HepG2 (cell line): Measurements from ENCODE around the gene TAOK3. TPM values are rescaled to one million over a fixed set of nuclear protein-coding genes. Genes with fewer than 3 reads are reported as not detected.

ENCODE experiments used
- BORCS8-MEF2B ChIP-seq: sonication (generic); formaldehyde crosslinking; IDR thresholded peaks from 2 replicates; pipeline ENCODE4 v1.8.0; 2022; ENCODE audit warnings: mild to moderate bottlenecking, missing genetic modification reagents
- CBX2 ChIP-seq, 2 experiments: fragments of 200-600 bp in 1 of 2; sonication (generic); formaldehyde crosslinking in 1 of 2; IDR thresholded peaks; 2 replicates each; pipeline versions ENCODE4 v1.7.0 to v1.8.1; 2018 to 2022; ENCODE audit warnings: low read depth in 2 of 2, low read length in 1 of 2, mild to moderate bottlenecking in 1 of 2, missing genetic modification reagents in 1 of 2
- CEBPZ ChIP-seq: IDR thresholded peaks from 2 replicates; pipeline ENCODE4 v1.6.1; 2012; ENCODE audit warnings: low read length, improper control_type of control experiment
- DBP ChIP-seq: sonication (generic); formaldehyde crosslinking; IDR thresholded peaks from 2 replicates; pipeline ENCODE4 v1.4.0; 2020; ENCODE audit warnings: missing genetic modification reagents; ENCODE audit errors: not compliant biosample characterization
- ERF ChIP-seq: IDR thresholded peaks from 2 replicates; pipeline ENCODE4 v1.6.1; 2018; ENCODE audit warnings: missing biosample characterization, missing genetic modification reagents
- FUBP1 ChIP-seq: sonication (generic); formaldehyde crosslinking; IDR thresholded peaks from 2 replicates; pipeline ENCODE4 v1.5.1; 2020; ENCODE audit warnings: missing genetic modification reagents, mild to moderate bottlenecking, borderline replicate concordance
- HBP1 ChIP-seq: IDR thresholded peaks from 2 replicates; pipeline ENCODE4 v1.6.1; 2016; ENCODE audit warnings: low read depth, control low read depth
- HOXD1 ChIP-seq: sonication (generic); formaldehyde crosslinking; IDR thresholded peaks from 2 replicates; pipeline ENCODE4 v1.5.0; 2020; ENCODE audit warnings: missing genetic modification reagents
- KDM5B ChIP-seq: sonication (generic); formaldehyde crosslinking; IDR thresholded peaks from 2 replicates; pipeline ENCODE4 v1.4.0; 2020; ENCODE audit warnings: missing genetic modification reagents, mild to moderate bottlenecking, borderline replicate concordance
- MAX ChIP-seq: IDR thresholded peaks from 2 replicates; pipeline ENCODE4 v1.6.1; 2012; ENCODE audit warnings: inconsistent platforms
- MLX ChIP-seq: IDR thresholded peaks from 2 replicates; pipeline ENCODE4 v1.6.1; 2016
- PCBP2 ChIP-seq: fragments of 200-400 bp; formaldehyde crosslinking; optimal IDR thresholded peaks from 2 replicates; pipeline ENCODE3; 2018; ENCODE audit warnings: low read length, low read depth; ENCODE audit not compliant: poor library complexity, severe bottlenecking
- POGZ ChIP-seq: sonication (generic); formaldehyde crosslinking; IDR thresholded peaks from 2 replicates; pipeline ENCODE4 v1.4.0; 2020; ENCODE audit warnings: mild to moderate bottlenecking, missing genetic modification reagents
- RBM39 ChIP-seq: fragments of 200-400 bp; formaldehyde crosslinking; IDR thresholded peaks from one replicate; pipeline ENCODE4 v1.6.1; 2018; ENCODE audit warnings: antibody characterized with exemption, mild to moderate bottlenecking, low read depth, low read length; ENCODE audit not compliant: poor library complexity, severe bottlenecking
- SETDB1 ChIP-seq: sonication (generic); formaldehyde crosslinking; IDR thresholded peaks from 2 replicates; pipeline ENCODE4 v1.5.1; 2020; ENCODE audit warnings: missing genetic modification reagents, mild to moderate bottlenecking, borderline replicate concordance
- SP5 ChIP-seq: IDR thresholded peaks from 2 replicates; pipeline ENCODE4 v1.6.1; 2016; ENCODE audit warnings: low read depth, borderline replicate concordance
- ZNF331 ChIP-seq: sonication (generic); formaldehyde crosslinking; IDR thresholded peaks from 2 replicates; pipeline ENCODE4 v1.4.0; 2020; ENCODE audit warnings: missing genetic modification reagents
- ZNF670 ChIP-seq: sonication (generic); formaldehyde crosslinking; IDR thresholded peaks from 2 replicates; pipeline ENCODE4 v1.8.0; 2022; ENCODE audit warnings: mild to moderate bottlenecking, missing genetic modification reagents, borderline replicate concordance
- ZNF772 ChIP-seq: sonication (generic); formaldehyde crosslinking; IDR thresholded peaks from 2 replicates; pipeline ENCODE4 v1.5.0; 2020; ENCODE audit warnings: mild to moderate bottlenecking, missing genetic modification reagents
- polyA plus RNA-seq, 8 experiments: library from polyadenylated mRNA; depleted of rRNA in 3 of 8; stranded (reverse) in 7 of 8; unstranded in 1 of 8; fragments of >200 nt; fragmentation: Illumina TruSeq in 4 of 8; extraction: Trizol in 4 of 8; gene quantifications; 2 replicates each; pipeline versions ENCODE4 v1.2.1 to v1.2.3, GENCODE V29; 2011 to 2016; ENCODE audit warnings: low read depth in 4 of 8, missing spikeins in 1 of 8, mixed read lengths in 1 of 8; ENCODE audit not compliant: insufficient read depth in 1 of 8
- total RNA-seq, 5 experiments: library from RNA; depleted of rRNA; stranded (reverse); fragments of >200 nt; fragmentation: Illumina TruSeq; extraction: Trizol; gene quantifications; 2 replicates each; pipeline ENCODE4 v1.2.3, GENCODE V29; 2016; ENCODE audit warnings: low read depth in 1 of 5

TAOK3 gene
- total and polyA plus RNA-seq, 2 of the 13 experiments (the other 11 are each of a cell fraction or from before 2014, with no cell fraction given) = 10.4 to 12.3 TPM

- TF ChIP-seq FUBP1 (CRISPR knock-in tag) (no peak), BORCS8-MEF2B (CRISPR knock-in tag) (0 out of 2 replicates have a peak, but pooled peaks have one; percentile 15), POGZ (CRISPR knock-in tag) (no peak), ZNF331 (CRISPR knock-in tag) (no peak), ZNF670 (no peak), ERF (CRISPR knock-in tag) (peak; percentile 59; the same call in 1 of the 2 replicates), ZNF772 (CRISPR knock-in tag) (0 out of 2 replicates have a peak, but pooled peaks have one; percentile 40), MAX (peak; percentile 40), DBP (CRISPR knock-in tag) (peak; percentile 45), MLX (CRISPR knock-in tag) (no peak), CBX2 (IDR thresholded peaks at IDR 0.05; ENCODE audit: low read depth, low read length) (no peak), CBX2 (CRISPR knock-in tag; IDR thresholded peaks at IDR 0.05; ENCODE audit: low read depth) (no peak), HBP1 (0 out of 2 replicates have a peak, but pooled peaks have one; percentile 63), SETDB1 (CRISPR knock-in tag) (no peak), SP5 (CRISPR knock-in tag) (peak; percentile 55; the same call in 1 of the 2 replicates), RBM39 (peak; percentile 77), KDM5B (CRISPR knock-in tag) (no peak; the same call in 1 of the 2 replicates), HOXD1 (CRISPR knock-in tag) (no peak), CEBPZ (no peak), PCBP2 (no peak)
These were observed at the start of gene TAOK3 (continued) for GRCh38 chr12:118372541-118373495.
